Right cardiac atrium (tissue), 5 donors: Measurements from ENCODE around the gene NCOA1. TPM values are rescaled to one million over a fixed set of nuclear protein-coding genes. Genes with fewer than 3 reads are reported as not detected.

ENCODE experiments used
- ATAC-seq, 2 donors: fragments of 200-7000 bp; cut with Tn5 transposase; one replicate each; pipeline versions ENCODE4 v1.8.0 to v1.9.1; 2020; ENCODE audit warnings: moderate library complexity in 2 of 2, mild to moderate bottlenecking in 1 of 2
- DNase-seq, 3 donors: peaks; one replicate each; pipeline ENCODE4 v3.0.0-alpha.2; 2020
- H3K27ac ChIP-seq: one replicate; pipeline ENCODE4 v1.5.1; 2013; ENCODE audit warnings: mild to moderate bottlenecking, low read length, control low read depth, moderate library complexity
- H3K27me3 ChIP-seq: one replicate; pipeline ENCODE4 v1.6.1; 2013; ENCODE audit not compliant: control insufficient read depth, insufficient read depth
- H3K4me1 ChIP-seq: one replicate; pipeline ENCODE4 v1.6.1; 2013; ENCODE audit warnings: low read length; ENCODE audit not compliant: control insufficient read depth, insufficient read depth
- H3K4me3 ChIP-seq: one replicate; pipeline ENCODE4 v1.5.1; 2013; ENCODE audit warnings: low read length, control low read depth
- H3K9me3 ChIP-seq: one replicate; pipeline ENCODE4 v1.6.1; 2013; ENCODE audit warnings: low read length; ENCODE audit not compliant: control insufficient read depth
- WGBS: extraction: QIAGEN DNeasy Blood & Tissue Kit; methylation state at CpG from one replicate; pipeline ENCODE4 v1.1.7; 2013; 5-methylcytosine and 5-hydroxymethylcytosine counted together
- intact Hi-C, 4 donors: fragments of 100-400 bp; cut with DNase I; formaldehyde crosslinking; loops; one replicate each; pipeline versions ENCODE4 v1.11.0 to v1.14.0; 2022 to 2023
- polyA plus RNA-seq: library from polyadenylated mRNA; stranded (reverse); fragments of 200-250 nt; gene quantifications from one replicate; pipeline ENCODE4 v1.2.3, GENCODE V29; 2013
- total RNA-seq, 4 donors: library from RNA; stranded (reverse); fragmentation: NEBNext Ultra II Directional; extraction: Animal tissue kit (Norgen Biotek cat#: 25700); gene quantifications; one replicate each; pipeline ENCODE4 v1.2.1, GENCODE V29; 2021
- donor health status: healthy with polysubstance abuse.
- donor health status: DM: no; HTN: yes; CAD: no.
- donor health status: DM: no; HTN: no; CAD: no.
- donor health status: DM: no; HTN: yes; CAD: no; lungs with severe emphysema.
- donor health status: DM: yes; HTN: yes; CAD: no.

Gene NCOA1
- total and polyA plus RNA-seq, 5 donors: 11.8 to 37.1 (median 34.6) TPM

- 10% methylated on average over 16 of the region's 16 CpGs for WGBS
- Histone ChIP-seq H3K27me3 (no peaks in the 10 kb centered on the region), H3K27ac (peak overlapping the region; percentile 100), H3K9me3 (no peaks in the 10 kb centered on the region), H3K4me1 (peaks cover 2% of the 10 kb centered on the region), H3K4me3 (peak overlapping the region; percentile 99)
- intact Hi-C loops: loop anchor here in 3 of 4 donors (5.0 to 10.0 kb wide), 3 partner anchors 55 to 122 kb away; no protein-coding TSS in a partner anchor
- DNase-seq (peak in 1 of 3 donors; percentile 37), ATAC-seq (peak in 1 of 2 donors; percentile 20)
Observed at GRCh38 chr2:24492421-24493279, 1.6 kb downstream of the NCOA1 start.

GRCh38 chr2:24493713-24494112 is 2.7 kb downstream of the NCOA1 start:
- intact Hi-C loops: loop anchor here in 3 of 4 donors (5.0 to 10.0 kb wide), 3 partner anchors 56 to 121 kb away; no protein-coding TSS in a partner anchor
- no peak for ATAC-seq
- H3K9me3 ChIP-seq: no peaks in the 10 kb centered on the region
- DNase-seq: no peak
- H3K4me1 ChIP-seq: peaks cover 2% of the 10 kb centered on the region
- H3K27me3 ChIP-seq: no peaks in the 10 kb centered on the region
- WGBS: 52% methylated on average over 1 of the region's 1 CpG
- no peak overlapping the region for H3K27ac ChIP-seq
- peak overlapping the region; percentile 99 for H3K4me3 ChIP-seq

GRCh38 chr2:24494410-24494809 is 3.4 kb downstream of the NCOA1 start:
- intact Hi-C loops: loop anchor here in 3 of 4 donors (5.0 to 10.0 kb wide), 3 partner anchors 57 to 120 kb away; no protein-coding TSS in a partner anchor
- Histone ChIP-seq H3K27ac (no peak overlapping the region), H3K4me1 (peaks cover 2% of the 10 kb centered on the region), H3K27me3 (no peaks in the 10 kb centered on the region), H3K9me3 (no peaks in the 10 kb centered on the region), H3K4me3 (no peak overlapping the region)
- DNase-seq (no peak), ATAC-seq (no peak)
- 70% methylated on average over 7 of the region's 7 CpGs for WGBS

GRCh38 chr2:24495451-24495850 is 4.4 kb downstream of the NCOA1 start:
- no peak for DNase-seq
- peaks cover 4% of the 10 kb centered on the region for H3K4me1 ChIP-seq
- no peaks in the 10 kb centered on the region for H3K9me3 ChIP-seq
- H3K4me3 ChIP-seq: no peak overlapping the region
- intact Hi-C loops: loop anchor here in 3 of 4 donors (10.0 kb wide), 2 partner anchors 61 to 119 kb away; no protein-coding TSS in a partner anchor
- H3K27ac ChIP-seq: no peak overlapping the region
- no peak for ATAC-seq
- 86% methylated on average over 4 of the region's 4 CpGs for WGBS
- H3K27me3 ChIP-seq: no peaks in the 10 kb centered on the region

GRCh38 chr2:24496959-24497358 is 5.9 kb downstream of the NCOA1 start:
- peaks cover 6% of the 10 kb centered on the region for H3K4me1 ChIP-seq
- no peak for DNase-seq
- H3K9me3 ChIP-seq: no peaks in the 10 kb centered on the region
- no peaks in the 10 kb centered on the region for H3K27me3 ChIP-seq
- no peak overlapping the region for H3K27ac ChIP-seq
- 81% methylated on average over 4 of the region's 4 CpGs for WGBS
- no peak for ATAC-seq
- intact Hi-C loops: loop anchor here in 3 of 4 donors (10.0 kb wide), 2 partner anchors 62 to 118 kb away; no protein-coding TSS in a partner anchor
- H3K4me3 ChIP-seq: no peak overlapping the region

- intact Hi-C loops: loop anchor here in 3 of 4 donors (10.0 kb wide), 2 partner anchors 63 to 117 kb away; no protein-coding TSS in a partner anchor
- Histone ChIP-seq H3K4me3 (no peak overlapping the region), H3K27ac (no peak overlapping the region)
Observed at GRCh38 chr2:24497685-24498084, 6.6 kb downstream of the NCOA1 start.

GRCh38 chr2:24498121-24498520 is 7.1 kb downstream of the NCOA1 start:
- Histone ChIP-seq H3K4me1 (peaks cover 6% of the 10 kb centered on the region), H3K27ac (no peak overlapping the region)
- intact Hi-C loops: loop anchor here in 3 of 4 donors (10.0 kb wide), 2 partner anchors 63 to 117 kb away; no protein-coding TSS in a partner anchor

More at GRCh38 chr2:24497685-24498084, 6.6 kb downstream of the NCOA1 start:
- Histone ChIP-seq H3K9me3 (no peaks in the 10 kb centered on the region), H3K27me3 (no peaks in the 10 kb centered on the region), H3K4me1 (peaks cover 6% of the 10 kb centered on the region)
- no peak for ATAC-seq
- no peak for DNase-seq

GRCh38 chr2:24501813-24502212 is 10.8 kb downstream of the NCOA1 start:
- WGBS: 63% methylated on average over 2 of the region's 2 CpGs
- no peaks in the 10 kb centered on the region for H3K9me3 ChIP-seq
- H3K27me3 ChIP-seq: no peaks in the 10 kb centered on the region
- DNase-seq (no peak), ATAC-seq (no peak)
- H3K4me3 ChIP-seq: no peak overlapping the region
- H3K27ac ChIP-seq: no peak overlapping the region
- intact Hi-C loops: no loop called here
- peaks cover 7% of the 10 kb centered on the region for H3K4me1 ChIP-seq

More at GRCh38 chr2:24498121-24498520, 7.1 kb downstream of the NCOA1 start:
- Histone ChIP-seq H3K4me3 (no peak overlapping the region), H3K27me3 (no peaks in the 10 kb centered on the region), H3K9me3 (no peaks in the 10 kb centered on the region)
- ATAC-seq (no peak), DNase-seq (no peak)
- WGBS: 86% methylated on average over 4 of the region's 4 CpGs

- Histone ChIP-seq H3K27me3 (no peaks in the 10 kb centered on the region), H3K4me3 (no peak overlapping the region), H3K27ac (no peak overlapping the region), H3K9me3 (no peaks in the 10 kb centered on the region), H3K4me1 (peaks cover 14% of the 10 kb centered on the region)
- ATAC-seq (no peak), DNase-seq (no peak)
- WGBS: 90% methylated on average over 6 of the region's 6 CpGs
- intact Hi-C loops: no loop called here
Observed at GRCh38 chr2:24505534-24506275, 14.7 kb downstream of the NCOA1 start.

- Histone ChIP-seq H3K9me3 (no peaks in the 10 kb centered on the region), H3K27me3 (no peaks in the 10 kb centered on the region), H3K4me1 (peaks cover 12% of the 10 kb centered on the region), H3K27ac (no peak overlapping the region), H3K4me3 (no peak overlapping the region)
- 59% methylated on average over 4 of the region's 4 CpGs for WGBS
- no peak for DNase-seq
- ATAC-seq: no peak
- intact Hi-C loops: no loop called here
Observed at GRCh38 chr2:24507549-24507948, 16.5 kb downstream of the NCOA1 start.

GRCh38 chr2:24508878-24509277 is 17.8 kb downstream of the NCOA1 start:
- Histone ChIP-seq H3K27ac (no peak overlapping the region), H3K4me3 (no peak overlapping the region), H3K4me1 (peaks cover 13% of the 10 kb centered on the region), H3K9me3 (no peaks in the 10 kb centered on the region), H3K27me3 (no peaks in the 10 kb centered on the region)
- 97% methylated on average over 1 of the region's 1 CpG for whole genome bisulfite sequencing
- DNase-seq: no peak
- ATAC-seq: no peak
- intact Hi-C loops: no loop called here
